Measurements from ENCODE around the gene IRAK2. TPM values are rescaled to one million over a fixed set of nuclear protein-coding genes. Genes with fewer than 3 reads are reported as not detected.

Gene IRAK2
- total and polyA plus RNA-seq, 2 donors (not counting 3 experiments of a cell fraction or from before 2014, with no cell fraction given): 7.9 to 10.0 TPM

GRCh38 chr3:10204921-10205320 lies 40.2 kb downstream of the IRAK2 start:
- ChIA-PET CTCF (interaction anchor here (0.7 to 3.1 kb wide), 9 partner anchors 9 to 63 kb away, joined by 3 to 67 read pairs (median 5); partner anchors contain the start of genes IRAK2 and VHL), POLR2A (interaction anchor here (1.2 to 1.3 kb wide), 2 partner anchors 37 to 63 kb away, joined by 4 to 7 read pairs; partner anchors contain the start of gene VHL)
- Histone ChIP-seq H3K36me3 (ENCODE audit: control insufficient read depth in 2 of 2, extremely low read depth in 1 of 2, insufficient read depth in 2 of 2, low read length in 2 of 2) (peaks cover 2% of the 10 kb centered on the region in 2 experiments), H3K79me2 (ENCODE audit: control insufficient read depth, insufficient read depth, low read length) (no peaks in the 10 kb centered on the region), H3K9ac (replicated peaks; ENCODE audit: extremely low read depth, insufficient read depth, low read length) (peak overlapping the region; percentile 54), H3K9me3 (replicated peaks; ENCODE audit: control insufficient read depth, insufficient read depth, low read length) (no peaks in the 10 kb centered on the region), H4K20me1 (replicated peaks; ENCODE audit: control insufficient read depth, extremely low read depth, insufficient read depth, low read length) (no peaks in the 10 kb centered on the region), H3K4me1 (ENCODE audit: control insufficient read depth, extremely low read depth, insufficient read depth, low read length) (peaks cover 44% of the 10 kb centered on the region), H3K27ac (ENCODE audit: insufficient read depth, low read depth, low read length) (peak overlapping the region; percentile 94), H3K27me3 (ENCODE audit: control insufficient read depth in 2 of 2, insufficient read depth in 2 of 2, low read length in 2 of 2) (no peaks in the 10 kb centered on the region), H3K4me3 (replicated peaks in 1 of 3; ENCODE audit: insufficient read depth in 1 of 3, low read depth in 1 of 3, low read length in 3 of 3) (no peak overlapping the region), H3K4me2 (ENCODE audit: insufficient read depth, low read length) (peak overlapping the region; percentile 71), H2AFZ (ENCODE audit: low read depth, low read length) (no peak overlapping the region), H3K9me1 (replicated peaks; ENCODE audit: control insufficient read depth, extremely low read depth, insufficient read depth, low read length) (no peaks in the 10 kb centered on the region)
- FAIRE-seq: no peak
- dilution Hi-C loops (cut with MboI; ENCODE audit: extremely low pct_ligation_motif_present, low sequenced_read_pairs) (no loop called here), intact Hi-C loops (cut with micrococcal nuclease) (loop anchor here (1.0 to 5.0 kb wide), 4 partner anchors 12 to 33 kb away; no protein-coding TSS in a partner anchor)
- TF ChIP-seq POLR2AphosphoS5 (IDR thresholded peaks at IDR 0.05; ENCODE audit: insufficient read depth, low read depth, low read length) (no peak), EZH2 (IDR thresholded peaks at IDR 0.05; ENCODE audit: borderline replicate concordance, low read depth, low read length, severe bottlenecking) (no peak), MAX (IDR thresholded peaks at IDR 0.05; ENCODE audit: insufficient read depth, insufficient read length) (no peak), POLR2A (IDR thresholded peaks at IDR 0.05; ENCODE audit: low read depth, low read length) (no peak), FOS (IDR thresholded peaks at IDR 0.05; ENCODE audit: borderline replicate concordance, insufficient read depth, low read length) (no peak), GATA2 (IDR thresholded peaks at IDR 0.05; ENCODE audit: insufficient read depth, insufficient read length, low read depth, low read length) (no peak), JUN (IDR thresholded peaks at IDR 0.05; ENCODE audit: borderline replicate concordance, insufficient read depth, insufficient read length, low read depth) (no peak), MYC (IDR thresholded peaks at IDR 0.05; ENCODE audit: low read depth, low read length) (no peak), CTCF (IDR thresholded peaks at IDR 0.05; ENCODE audit: extremely low read depth in 1 of 2, insufficient read depth in 1 of 2, low read depth in 1 of 2, low read length in 2 of 2) (no peak)
- no TSS peak for BruUV-seq (replicated peaks)
- no peak for DNase-seq (ENCODE audit: low read depth, low spot score)
